ENCODE results near the gene S100A5. TPM values are rescaled to one million over a fixed set of nuclear protein-coding genes. Genes with fewer than 3 reads are reported as not detected.

Gene S100A5
- total RNA-seq, 3 donors from 2014 or later: not detected

GRCh38 chr1:153557877-153558276 is 17.1 kb upstream of the S100A5 start:
- DNase-seq: no peak
- no peak for ATAC-seq
- intact Hi-C loops (cut with DNase I, micrococcal nuclease): no loop called here
- Histone ChIP-seq H3K4me3 (no peak overlapping the region), H3K36me3 (ENCODE audit: low read depth) (no peaks in the 10 kb centered on the region), H3K9me3 (no peaks in the 10 kb centered on the region), H3K4me1 (ENCODE audit: low read depth) (no peaks in the 10 kb centered on the region)
- no peak for TF ChIP-seq CTCF (IDR thresholded peaks at IDR 0.05)

DNA sequence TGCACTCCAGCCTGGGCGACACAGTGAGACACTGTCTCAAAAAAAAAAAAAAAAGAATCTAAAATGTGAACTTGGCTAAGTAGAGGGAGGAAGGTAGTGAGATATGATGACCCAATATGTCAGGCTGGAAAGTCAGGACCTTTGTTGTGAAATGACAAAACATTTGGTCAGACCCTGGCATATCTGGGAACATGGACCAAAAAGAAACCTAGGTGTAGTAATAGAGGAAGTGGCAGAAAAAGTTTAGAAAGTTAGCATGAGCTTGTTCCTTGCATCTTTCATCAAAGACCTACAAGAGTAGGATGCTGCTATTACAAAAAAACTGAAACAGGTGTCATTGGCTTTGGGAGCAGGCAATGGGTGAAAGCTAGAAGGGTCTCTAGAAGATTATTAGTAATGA is 15.6 kb upstream of the S100A5 start:
- Histone ChIP-seq H3K4me3 (no peak overlapping the region), H3K4me1 (ENCODE audit: low read depth) (no peaks in the 10 kb centered on the region), H3K9me3 (no peaks in the 10 kb centered on the region), H3K36me3 (ENCODE audit: low read depth) (no peaks in the 10 kb centered on the region)
- intact Hi-C loops (cut with DNase I, micrococcal nuclease): no loop called here
- no peak for ATAC-seq
- no peak for TF ChIP-seq CTCF (IDR thresholded peaks at IDR 0.05)
- no peak for DNase-seq

GRCh38 chr1:153553830-153554541 is 13.3 kb upstream of the S100A5 start:
- no peak for TF ChIP-seq CTCF (IDR thresholded peaks at IDR 0.05)
- Histone ChIP-seq H3K4me3 (no peak overlapping the region), H3K9me3 (no peaks in the 10 kb centered on the region), H3K4me1 (ENCODE audit: low read depth) (peaks cover 2% of the 10 kb centered on the region), H3K36me3 (ENCODE audit: low read depth) (no peaks in the 10 kb centered on the region)
- intact Hi-C loops (cut with DNase I, micrococcal nuclease): no loop called here
- no peak for ATAC-seq
- DNase-seq: no peak

DNA sequence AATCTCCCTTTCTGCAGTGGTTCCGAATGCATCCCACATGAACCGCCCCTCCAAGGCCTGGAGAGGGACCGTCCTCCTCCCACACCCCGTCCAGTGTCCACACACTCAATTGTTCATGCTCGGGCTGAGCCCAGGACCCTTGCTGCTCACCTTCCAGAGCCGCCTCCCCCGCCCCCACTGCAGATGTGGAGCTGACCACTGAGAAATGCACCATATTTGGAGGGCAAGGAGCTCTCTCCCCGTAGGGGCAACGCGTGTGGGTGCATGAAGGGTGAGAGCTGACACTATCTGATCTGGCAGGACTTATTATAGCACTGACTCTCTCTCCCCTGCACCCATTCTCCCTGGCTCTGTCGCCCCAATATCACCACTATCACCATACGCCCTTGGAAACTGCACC is 12.4 kb upstream of the S100A5 start:
- H3K4me3 ChIP-seq: no peak overlapping the region
- peaks cover 4% of the 10 kb centered on the region for H3K4me1 ChIP-seq (ENCODE audit: low read depth)
- DNase-seq (peak in 1 of 3 donors; percentile 21), ATAC-seq (no peak)
- H3K36me3 ChIP-seq (ENCODE audit: low read depth): no peaks in the 10 kb centered on the region
- no peaks in the 10 kb centered on the region for H3K9me3 ChIP-seq
- TF ChIP-seq CTCF (IDR thresholded peaks at IDR 0.05): no peak
- intact Hi-C loops (cut with DNase I, micrococcal nuclease): no loop called here

DNA sequence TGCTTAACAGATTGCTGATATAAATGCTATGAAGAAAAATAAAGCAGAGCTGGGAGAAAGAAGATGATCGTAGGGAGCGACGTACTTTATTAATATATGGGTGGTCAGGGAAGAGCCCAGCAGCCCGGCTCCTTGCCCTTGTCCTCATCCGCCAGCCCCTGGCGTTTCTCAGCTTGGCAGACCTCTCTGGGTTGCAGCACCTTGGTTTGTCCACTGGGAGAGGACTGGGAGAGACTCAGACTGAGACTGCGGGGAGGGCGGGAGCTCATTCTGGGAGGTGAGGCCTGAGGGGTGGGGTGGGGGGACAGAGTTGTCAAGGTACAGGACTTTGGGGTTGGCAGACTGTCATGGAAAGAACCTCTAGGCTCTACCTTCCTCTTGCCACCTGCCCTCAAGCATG is 11.6 kb upstream of the S100A5 start:
- H3K36me3 ChIP-seq (ENCODE audit: low read depth): no peaks in the 10 kb centered on the region
- H3K9me3 ChIP-seq: no peaks in the 10 kb centered on the region
- DNase-seq: peak in 1 of 3 donors; percentile 22
- H3K4me3 ChIP-seq: no peak overlapping the region
- ATAC-seq: no peak
- no peak for TF ChIP-seq CTCF (IDR thresholded peaks at IDR 0.05)
- H3K4me1 ChIP-seq (ENCODE audit: low read depth): peaks cover 4% of the 10 kb centered on the region
- intact Hi-C loops (cut with DNase I, micrococcal nuclease): no loop called here

All from mucosa of descending colon (tissue), 3 donors.